Endodermal cell (in vitro differentiated cells): ENCODE results near the gene ARHGEF40. TPM values are rescaled to one million over a fixed set of nuclear protein-coding genes. Genes with fewer than 3 reads are reported as not detected.

Experiments
- DNase-seq: peaks from one replicate; pipeline ENCODE4 v3.0.0-alpha.2; 2017
- H3K27ac ChIP-seq: 2 replicates; pipeline ENCODE4 v1.5.1; 2013; ENCODE audit warnings: mild to moderate bottlenecking, low read depth, low read length, moderate library complexity
- H3K27me3 ChIP-seq: 2 replicates; pipeline ENCODE4 v1.6.1; 2013; ENCODE audit warnings: mild to moderate bottlenecking, low read length, moderate library complexity; ENCODE audit not compliant: insufficient read depth, control insufficient read depth, poor library complexity, severe bottlenecking
- H3K36me3 ChIP-seq: 2 replicates; pipeline ENCODE4 v1.7.0; 2013; ENCODE audit warnings: mild to moderate bottlenecking, low read length, moderate library complexity; ENCODE audit not compliant: control insufficient read depth, insufficient read depth
- H3K4me1 ChIP-seq: one replicate; pipeline ENCODE4 v1.7.0; 2013; ENCODE audit warnings: low read length; ENCODE audit not compliant: control insufficient read depth, insufficient read depth
- H3K4me3 ChIP-seq: 2 replicates; pipeline ENCODE4 v1.5.1; 2013; ENCODE audit warnings: mild to moderate bottlenecking, low read length, moderate library complexity
- H3K9ac ChIP-seq: 2 replicates; pipeline ENCODE4 v1.6.1; 2013; ENCODE audit warnings: mild to moderate bottlenecking, low read length, moderate library complexity; ENCODE audit not compliant: poor library complexity, severe bottlenecking; ENCODE audit errors: extremely low read depth
- H3K9me3 ChIP-seq: 2 replicates; pipeline ENCODE4 v1.6.1; 2013; ENCODE audit warnings: mild to moderate bottlenecking, low read length, moderate library complexity; ENCODE audit not compliant: control insufficient read depth
- H3K27ac Mint-ChIP-seq: 2 replicates; pipeline ENCODE4 v1.8.0; 2020; ENCODE audit warnings: mixed read lengths
- H3K27me3 Mint-ChIP-seq: 2 replicates; pipeline ENCODE4 v1.8.0; 2021; ENCODE audit warnings: mild to moderate bottlenecking, mixed read lengths; ENCODE audit not compliant: insufficient read depth
- H3K36me3 Mint-ChIP-seq: 2 replicates; pipeline ENCODE4 v1.8.0; 2020; ENCODE audit warnings: low read depth, mixed read lengths
- H3K4me1 Mint-ChIP-seq: 2 replicates; pipeline ENCODE4 v1.8.0; 2020; ENCODE audit warnings: mixed read lengths
- H3K4me3 Mint-ChIP-seq: 2 replicates; pipeline ENCODE4 v1.8.0; 2020; ENCODE audit warnings: mild to moderate bottlenecking, moderate library complexity, mixed read lengths
- H3K9me3 Mint-ChIP-seq: 2 replicates; pipeline ENCODE4 v1.8.0; 2020; ENCODE audit warnings: mild to moderate bottlenecking, mixed read lengths
- CTCF ChIP-seq: fragments of 200-600 bp; sonication (generic); conservative IDR thresholded peaks from 2 replicates; pipeline ENCODE4 v1.5.0; 2021; ENCODE audit warnings: antibody characterized with exemption, mild to moderate bottlenecking
- WGBS, 2 experiments: methylation state at CpG; one replicate each; pipeline versions ENCODE4 v1.1.5 to v1.1.7; 2013; ENCODE audit warnings: missing lambda C conversion rate in 2 of 2, mixed read lengths in 1 of 2; ENCODE audit not compliant: insufficient coverage in 1 of 2, insufficient read length in 1 of 2; 5-methylcytosine and 5-hydroxymethylcytosine counted together
- total RNA-seq, 2 donors: library from RNA; stranded (reverse); fragmentation: NEBNext Ultra II Directional in 1 of 2; extraction: Animal tissue kit (Norgen Biotek cat#: 25700) in 1 of 2; gene quantifications; 2 replicates in 1 of 2; 3 replicates in 1 of 2; pipeline ENCODE4 v1.2.1, GENCODE V29; 2021

The ARHGEF40 gene
- total RNA-seq, 2 donors from 2014 or later: 71.1 to 73.5 TPM

- Histone ChIP-seq H3K27ac (no peak overlapping the region), H3K9ac (no peak overlapping the region), H3K9me3 (no peaks in the 10 kb centered on the region), H3K36me3 (no peaks in the 10 kb centered on the region), H3K27me3 (peaks cover 8% of the 10 kb centered on the region), H3K4me3 (no peak overlapping the region), H3K4me1 (peaks cover 4% of the 10 kb centered on the region)
- 85 to 96% methylated on average over 4 to 8 of the region's 8 CpGs for WGBS, 2 experiments
- H3K27ac Mint-ChIP-seq: no peak overlapping the region
- H3K27me3 Mint-ChIP-seq: peaks cover 25% of the 10 kb centered on the region
- H3K4me3 Mint-ChIP-seq: no peak overlapping the region
- H3K4me1 Mint-ChIP-seq: peaks cover 27% of the 10 kb centered on the region
- no peaks in the 10 kb centered on the region for H3K36me3 Mint-ChIP-seq
- TF ChIP-seq CTCF: no peak
- no peak for DNase-seq
- no peaks in the 10 kb centered on the region for H3K9me3 Mint-ChIP-seq
Observed at GRCh38 chr14:21042918-21043317, 27.2 kb upstream of the ARHGEF40 start.

DNA sequence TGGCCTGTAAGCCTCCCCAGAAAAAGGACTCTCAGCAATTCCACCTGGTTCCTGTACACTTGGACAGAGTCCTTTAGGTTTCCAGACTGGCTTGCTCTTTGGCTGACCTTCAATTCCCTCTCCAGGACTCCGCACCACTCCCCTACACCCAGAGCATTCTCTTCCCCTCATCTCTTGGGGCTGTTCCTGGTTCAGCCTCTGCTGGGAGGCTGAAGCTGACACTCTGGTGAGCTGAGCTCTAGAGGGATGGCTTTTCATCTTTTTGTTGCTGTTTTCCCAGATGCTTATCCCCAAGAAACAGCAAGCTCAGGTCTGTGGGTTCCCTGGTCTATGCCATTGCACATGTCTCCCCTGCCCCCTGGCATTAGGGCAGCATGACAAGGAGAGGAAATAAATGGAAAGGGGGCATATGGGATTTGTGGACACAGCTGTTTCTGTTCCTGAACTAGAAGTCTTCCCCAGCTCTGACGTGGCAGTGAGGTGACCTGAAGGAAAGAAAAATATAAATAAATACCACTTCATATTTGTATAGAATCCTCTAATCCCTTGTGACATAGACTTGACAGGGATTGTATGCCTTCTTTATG is 26.6 kb upstream of the ARHGEF40 start:
- peaks cover 24% of the 10 kb centered on the region for H3K4me1 Mint-ChIP-seq
- H3K36me3 Mint-ChIP-seq: no peaks in the 10 kb centered on the region
- H3K27ac ChIP-seq: no peak overlapping the region
- no peaks in the 10 kb centered on the region for H3K9me3 ChIP-seq
- WGBS, 2 experiments: 71 to 78% methylated on average over 1 to 2 of the region's 2 CpGs
- H3K4me3 Mint-ChIP-seq: no peak overlapping the region
- peaks cover 4% of the 10 kb centered on the region for H3K4me1 ChIP-seq
- no peak overlapping the region for H3K27ac Mint-ChIP-seq
- H3K4me3 ChIP-seq: no peak overlapping the region
- H3K9me3 Mint-ChIP-seq: no peaks in the 10 kb centered on the region
- TF ChIP-seq CTCF: no peak
- DNase-seq: no peak
- no peak overlapping the region for H3K9ac ChIP-seq
- no peaks in the 10 kb centered on the region for H3K36me3 ChIP-seq
- H3K27me3 ChIP-seq: peaks cover 8% of the 10 kb centered on the region
- peaks cover 25% of the 10 kb centered on the region for H3K27me3 Mint-ChIP-seq

DNA sequence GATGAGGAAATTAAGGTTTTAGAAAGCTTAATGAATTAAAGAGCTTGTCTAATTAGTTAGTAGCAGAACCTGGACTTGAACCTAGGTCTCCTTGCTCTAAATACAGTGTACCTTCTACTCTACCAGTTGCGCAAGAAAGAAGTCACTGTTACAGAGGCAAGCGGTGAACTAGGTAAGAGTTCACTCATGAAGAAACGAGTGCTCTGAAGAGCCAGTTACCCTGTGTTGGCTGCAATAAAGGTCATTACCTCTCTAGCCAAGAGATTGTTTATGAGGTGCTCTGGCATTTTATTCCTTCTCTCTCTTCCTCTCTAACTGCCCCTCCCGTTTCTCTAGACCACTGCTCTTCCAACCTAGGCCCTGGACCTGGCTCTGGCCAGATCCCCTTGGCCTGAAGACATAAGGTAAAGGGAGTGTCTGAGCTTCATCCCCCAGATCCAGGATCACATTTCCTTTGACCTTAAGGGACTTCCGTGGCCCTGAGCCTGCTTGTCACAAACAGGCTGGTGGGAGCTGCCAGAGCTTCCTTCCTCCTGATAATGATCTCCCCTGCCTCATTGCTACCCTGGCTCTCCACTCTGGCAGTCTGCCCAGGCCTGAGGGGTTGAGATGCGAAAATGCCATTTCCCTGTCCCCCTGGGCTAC is 26.0 kb upstream of the ARHGEF40 start:
- Mint-ChIP-seq H3K4me3 (no peak overlapping the region), H3K27ac (no peak overlapping the region), H3K9me3 (no peaks in the 10 kb centered on the region), H3K36me3 (no peaks in the 10 kb centered on the region), H3K27me3 (peaks cover 25% of the 10 kb centered on the region), H3K4me1 (peaks cover 21% of the 10 kb centered on the region)
- WGBS, 2 experiments: 89 to 90% methylated on average over 3 to 6 of the region's 6 CpGs
- Histone ChIP-seq H3K4me1 (peaks cover 4% of the 10 kb centered on the region), H3K27me3 (peaks cover 8% of the 10 kb centered on the region), H3K27ac (no peak overlapping the region), H3K9me3 (no peaks in the 10 kb centered on the region), H3K9ac (no peak overlapping the region), H3K36me3 (no peaks in the 10 kb centered on the region), H3K4me3 (no peak overlapping the region)
- no peak for DNase-seq
- no peak for TF ChIP-seq CTCF
